Iris pigment epithelial cell (primary cell): ENCODE measurements around the gene SHBG.
A peak's percentile ranks its signal among the peaks of the same experiment; 100 is the strongest.
"Not testable (repeated sequence)": the region's sequence is repeated elsewhere in the genome, so short reads cannot be mapped to it uniquely, and the experiment has no call there.

Experiments used
- DNase-seq: peaks from one replicate; pipeline ENCODE4 v3.0.0-alpha.2; 2011; ENCODE audit warnings: low read depth

The SHBG gene

GRCh38 chr17:7612294-7612640 is 17.7 kb upstream of the SHBG start:
- DNase-seq: peak; percentile 29

GRCh38 chr17:7613769-7614424 is 16.0 kb upstream of the SHBG start:
- DNase-seq: peak; percentile 38

- DNase-seq: peak; percentile 100
Measured at GRCh38 chr17:7614425-7615264, 15.3 kb upstream of the SHBG start, which contains the start of gene FXR2. FXR2 (minus strand) TSS chr17:7614897; CDS start chr17:7614532, 365 bp downstream.

GRCh38 chr17:7615265-7615747 is 14.6 kb upstream of the SHBG start:
- DNase-seq: no peak

GRCh38 chr17:7618608-7619007 is 11.3 kb upstream of the SHBG start:
- DNase-seq: no peak

GRCh38 chr17:7620835-7621234 is 9.1 kb upstream of the SHBG start:
- DNase-seq: no peak

GRCh38 chr17:7623661-7624060 is 6.3 kb upstream of the SHBG start:
- no peak for DNase-seq

GRCh38 chr17:7625749-7626148 is 4.2 kb upstream of the SHBG start:
- not testable (repeated sequence) for DNase-seq

- no peak for DNase-seq
Measured at GRCh38 chr17:7626307-7626706, 3.6 kb upstream of the SHBG start.

- no peak for DNase-seq
Measured at GRCh38 chr17:7626956-7627249, 3.0 kb upstream of the SHBG start.

- DNase-seq: peak; percentile 93
Measured at GRCh38 chr17:7627250-7628121, 2.4 kb upstream of the SHBG start, which contains the start of gene SAT2. SAT2 (minus strand) TSS chr17:7627821; CDS start chr17:7627635, 186 bp downstream.

GRCh38 chr17:7631398-7632380 is 1.8 kb downstream of the SHBG start:
- no peak for DNase-seq

- DNase-seq: peak; percentile 50
Measured at GRCh38 chr17:7632492-7632894, 2.6 kb downstream of the SHBG start.

GRCh38 chr17:7633093-7633492 is 3.2 kb downstream of the SHBG start:
- DNase-seq: no peak

GRCh38 chr17:7634384-7634783 is 4.4 kb downstream of the SHBG start:
- DNase-seq: no peak

- DNase-seq: no peak
Measured at GRCh38 chr17:7636163-7636562, 6.2 kb downstream of the SHBG start.

GRCh38 chr17:7640783-7641182 is 10.8 kb downstream of the SHBG start:
- DNase-seq: no peak

- DNase-seq: not testable (repeated sequence)
Measured at GRCh38 chr17:7641635-7642034, 11.7 kb downstream of the SHBG start.

- DNase-seq: no peak
Measured at GRCh38 chr17:7644775-7645174, 14.8 kb downstream of the SHBG start.

- DNase-seq: no peak
Measured at GRCh38 chr17:7646457-7646856, 16.5 kb downstream of the SHBG start.

- DNase-seq: no peak
Measured at GRCh38 chr17:7647018-7647417, 17.1 kb downstream of the SHBG start.
